ENCODE data around the gene IFTAP. TPM values are rescaled to one million over a fixed set of nuclear protein-coding genes. Genes with fewer than 3 reads are reported as not detected.

IFTAP gene
- total RNA-seq, 1 donor from 2014 or later = 0.99 TPM

DNA sequence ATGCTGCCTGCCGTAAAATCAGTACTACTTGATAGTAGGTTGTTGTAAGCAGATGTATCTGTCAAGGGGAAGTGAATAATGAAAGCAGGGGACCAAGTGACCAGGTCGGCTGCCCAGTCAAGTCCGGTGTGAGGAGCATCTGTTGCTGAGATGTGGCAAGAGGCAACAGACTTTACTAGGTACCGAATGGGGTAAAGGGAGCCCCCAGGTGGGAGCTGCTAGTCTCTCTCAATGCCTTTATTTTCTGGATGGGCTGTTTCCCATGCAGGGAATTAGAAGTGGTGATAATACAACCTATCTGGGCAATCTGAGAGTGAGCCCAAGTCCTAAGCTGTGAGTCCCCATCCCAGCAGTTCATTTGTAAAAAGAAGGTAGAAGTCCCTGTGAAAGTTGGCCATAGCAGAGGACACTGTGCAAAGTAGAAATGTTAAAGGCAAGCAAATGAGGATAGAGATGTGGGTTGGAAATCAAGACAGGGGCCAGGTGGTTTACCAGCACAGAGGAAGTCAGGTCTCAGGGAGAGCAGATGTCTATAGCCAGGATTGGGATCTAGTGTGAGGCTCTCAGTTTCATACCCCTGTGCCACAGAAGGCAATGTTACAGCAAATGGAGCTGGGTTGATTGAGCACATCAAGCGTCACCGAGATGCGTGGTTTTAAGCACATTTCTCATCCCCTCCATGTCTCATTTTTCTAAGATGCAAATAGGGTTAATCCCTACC is 94.4 kb downstream of the IFTAP start:
- peaks cover 47% of the 10 kb centered on the region for H3K27me3 Mint-ChIP-seq (ENCODE audit: insufficient read depth)

DNA sequence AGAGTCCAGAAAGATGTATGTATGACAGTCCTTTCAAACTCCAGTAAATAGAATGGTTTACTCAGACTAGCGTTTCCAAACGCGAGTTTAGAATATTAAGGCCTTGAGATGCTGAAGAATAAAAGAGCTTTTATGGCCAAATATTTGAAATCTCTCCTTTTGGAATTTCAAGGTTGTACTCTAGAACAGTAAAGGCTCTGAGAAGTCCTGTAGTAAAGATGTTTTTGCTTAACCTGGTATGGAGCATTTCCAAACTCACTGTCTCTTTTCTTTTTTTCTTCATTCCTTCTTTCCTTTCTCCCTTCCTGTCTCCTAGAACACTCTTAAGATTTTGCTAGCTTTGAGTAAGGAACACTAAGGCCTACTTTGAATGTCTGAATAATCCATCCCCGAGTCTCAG is 95.1 kb downstream of the IFTAP start:
- DNase-seq (ENCODE audit: low spot score) = no peak
- no peaks in the 10 kb centered on the region for H3K9me3 Mint-ChIP-seq
- no peak overlapping the region for H3K27ac Mint-ChIP-seq
- H3K36me3 Mint-ChIP-seq (ENCODE audit: low read depth) = no peaks in the 10 kb centered on the region
- intact Hi-C loops (cut with micrococcal nuclease) = no loop called here
- H3K4me1 Mint-ChIP-seq (ENCODE audit: low read depth) = no peaks in the 10 kb centered on the region
- no peak overlapping the region for H3K4me3 Mint-ChIP-seq
- peaks cover 42% of the 10 kb centered on the region for H3K27me3 Mint-ChIP-seq (ENCODE audit: insufficient read depth)

More for the DNA sequence above, 94.4 kb downstream of the IFTAP start:
- Mint-ChIP-seq H3K36me3 (ENCODE audit: low read depth) (no peaks in the 10 kb centered on the region), H3K9me3 (no peaks in the 10 kb centered on the region), H3K4me1 (ENCODE audit: low read depth) (no peaks in the 10 kb centered on the region), H3K4me3 (no peak overlapping the region), H3K27ac (no peak overlapping the region)
- no peak for DNase-seq (ENCODE audit: low spot score)
- intact Hi-C loops (cut with micrococcal nuclease) = no loop called here

DNA sequence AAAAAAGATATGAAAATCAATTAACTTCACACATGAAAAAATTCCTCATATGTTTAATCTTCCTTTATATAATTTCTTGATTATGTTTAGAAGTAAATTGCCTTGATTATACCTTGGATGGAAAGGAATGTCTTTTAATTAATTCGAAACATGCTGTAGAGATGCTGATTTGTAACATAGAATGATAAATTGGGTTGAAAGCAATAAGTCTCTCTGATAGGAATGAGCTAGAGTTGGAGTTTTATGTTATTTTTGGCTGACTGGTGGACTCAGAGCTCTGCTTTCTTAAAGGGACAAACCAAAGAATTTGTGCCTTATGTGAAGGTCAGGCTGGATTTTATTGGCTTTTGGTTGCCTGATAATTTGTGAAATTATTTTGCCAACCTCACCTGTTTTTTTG is 98.4 kb downstream of the IFTAP start:
- Mint-ChIP-seq H3K9me3 (no peaks in the 10 kb centered on the region), H3K4me3 (no peak overlapping the region), H3K4me1 (ENCODE audit: low read depth) (no peaks in the 10 kb centered on the region), H3K36me3 (ENCODE audit: low read depth) (no peaks in the 10 kb centered on the region), H3K27ac (no peak overlapping the region), H3K27me3 (ENCODE audit: insufficient read depth) (peaks cover 39% of the 10 kb centered on the region)
- no peak for DNase-seq (ENCODE audit: low spot score)
- intact Hi-C loops (cut with micrococcal nuclease) = no loop called here

DNA sequence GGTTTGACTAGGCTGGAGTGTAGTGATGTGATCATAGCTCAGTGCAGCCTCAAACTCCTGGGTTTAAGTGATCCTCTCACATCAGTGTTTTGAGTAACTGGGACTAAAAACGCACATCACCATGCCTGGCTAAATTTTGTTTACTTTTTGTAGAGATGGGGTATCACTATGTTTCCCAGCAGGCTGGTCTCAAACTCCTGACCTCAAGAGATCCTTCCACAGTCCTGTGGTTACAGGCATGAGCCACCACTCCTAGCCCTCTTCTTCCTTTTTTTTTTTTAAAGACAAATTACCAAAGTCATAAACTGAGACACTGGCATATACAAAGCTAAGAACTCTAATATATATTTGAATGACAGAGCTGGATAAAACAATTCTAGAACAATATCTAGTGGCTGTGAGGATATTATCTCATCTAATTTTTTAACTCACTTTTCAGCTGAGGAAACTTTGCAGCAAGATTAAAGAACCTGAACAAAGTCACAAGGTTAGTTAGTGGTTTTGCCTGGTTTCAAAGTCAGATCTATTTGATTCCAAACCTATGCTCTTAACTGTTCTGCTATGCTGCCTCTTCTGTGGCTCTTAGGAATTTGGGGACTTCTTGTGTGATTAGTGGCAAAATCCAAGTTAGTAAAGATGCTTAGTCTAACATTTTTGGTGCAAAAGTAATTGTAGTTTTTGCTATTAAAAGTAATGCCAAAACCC is 99.0 kb downstream of the IFTAP start:
- Mint-ChIP-seq H3K27me3 (ENCODE audit: insufficient read depth) (peaks cover 34% of the 10 kb centered on the region), H3K36me3 (ENCODE audit: low read depth) (no peaks in the 10 kb centered on the region), H3K4me1 (ENCODE audit: low read depth) (no peaks in the 10 kb centered on the region), H3K27ac (no peak overlapping the region), H3K4me3 (no peak overlapping the region), H3K9me3 (no peaks in the 10 kb centered on the region)
- intact Hi-C loops (cut with micrococcal nuclease) = no loop called here
- DNase-seq (ENCODE audit: low spot score) = no peak

DNA sequence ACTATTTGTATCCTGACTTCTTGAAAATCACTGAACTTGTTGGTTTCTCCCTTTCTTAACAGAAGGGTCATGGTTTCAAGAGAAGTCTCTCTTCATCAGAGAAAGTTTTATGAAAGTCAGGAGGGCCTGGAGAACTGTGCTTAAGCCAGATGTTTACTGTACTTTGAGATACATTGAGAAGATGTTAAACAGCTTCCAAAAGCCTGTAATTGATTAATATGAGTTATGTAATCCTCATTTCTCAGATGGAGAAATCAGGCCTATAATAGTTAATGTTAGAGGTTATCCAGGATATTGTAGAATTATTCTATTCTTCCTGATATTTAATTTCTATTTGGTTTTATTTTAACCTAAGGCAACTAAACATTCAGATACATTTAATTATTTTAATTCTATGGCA is 100.8 kb downstream of the IFTAP start:
- intact Hi-C loops (cut with micrococcal nuclease) = no loop called here
- no peak overlapping the region for H3K4me3 Mint-ChIP-seq
- no peak overlapping the region for H3K27ac Mint-ChIP-seq
- no peaks in the 10 kb centered on the region for H3K36me3 Mint-ChIP-seq (ENCODE audit: low read depth)
- H3K9me3 Mint-ChIP-seq = no peaks in the 10 kb centered on the region
- peaks cover 24% of the 10 kb centered on the region for H3K27me3 Mint-ChIP-seq (ENCODE audit: insufficient read depth)
- H3K4me1 Mint-ChIP-seq (ENCODE audit: low read depth) = no peaks in the 10 kb centered on the region
- no peak for DNase-seq (ENCODE audit: low spot score)

DNA sequence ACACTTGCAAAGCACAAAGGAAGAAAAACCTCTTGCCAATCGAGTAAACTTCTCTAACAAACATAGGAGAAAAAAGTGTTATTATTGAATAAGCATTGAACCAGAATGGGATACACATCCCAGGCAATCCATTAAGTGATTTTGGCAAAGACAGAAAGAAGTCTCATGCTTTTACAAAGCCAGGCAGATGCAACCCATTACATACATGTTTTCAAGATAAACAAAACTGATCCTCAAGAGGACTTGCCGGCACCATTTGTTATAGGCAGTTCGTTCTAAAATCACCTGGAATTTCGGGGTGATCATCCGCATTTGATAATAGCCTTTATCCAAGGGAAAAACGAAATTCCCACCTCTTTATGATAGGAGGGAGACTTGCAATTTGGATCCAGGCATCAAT is 101.3 kb downstream of the IFTAP start:
- Mint-ChIP-seq H3K4me3 (no peak overlapping the region), H3K4me1 (ENCODE audit: low read depth) (no peaks in the 10 kb centered on the region)

DNA sequence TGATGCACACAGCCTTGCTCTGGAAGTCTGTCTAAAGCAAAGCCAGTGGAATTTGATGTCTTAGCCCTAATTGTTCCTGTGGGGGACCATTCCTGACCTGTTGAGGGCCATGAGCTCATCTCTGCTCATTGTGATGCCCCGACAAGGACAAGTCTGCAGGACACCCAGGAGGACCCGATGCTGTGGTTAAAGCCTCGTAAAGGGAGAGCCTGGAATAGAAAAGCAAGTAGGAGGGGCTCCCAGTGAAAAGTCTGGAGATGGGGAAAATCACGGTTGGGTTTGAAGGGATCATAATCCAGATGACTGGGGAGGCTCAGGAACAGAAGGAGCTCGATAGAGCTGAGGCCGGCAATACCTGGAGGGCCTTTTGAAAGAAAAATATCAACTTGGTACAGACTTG is 102.2 kb downstream of the IFTAP start:
- Mint-ChIP-seq H3K36me3 (ENCODE audit: low read depth) (no peaks in the 10 kb centered on the region), H3K4me1 (ENCODE audit: low read depth) (no peaks in the 10 kb centered on the region), H3K27ac (no peak overlapping the region), H3K9me3 (no peaks in the 10 kb centered on the region), H3K27me3 (ENCODE audit: insufficient read depth) (peaks cover 23% of the 10 kb centered on the region), H3K4me3 (no peak overlapping the region)
- intact Hi-C loops (cut with micrococcal nuclease) = no loop called here
- no peak for DNase-seq (ENCODE audit: low spot score)

More for the DNA sequence above, 101.3 kb downstream of the IFTAP start:
- Mint-ChIP-seq H3K9me3 (no peaks in the 10 kb centered on the region), H3K27ac (no peak overlapping the region), H3K36me3 (ENCODE audit: low read depth) (no peaks in the 10 kb centered on the region), H3K27me3 (ENCODE audit: insufficient read depth) (peaks cover 22% of the 10 kb centered on the region)
- intact Hi-C loops (cut with micrococcal nuclease) = no loop called here
- no peak for DNase-seq (ENCODE audit: low spot score)

DNA sequence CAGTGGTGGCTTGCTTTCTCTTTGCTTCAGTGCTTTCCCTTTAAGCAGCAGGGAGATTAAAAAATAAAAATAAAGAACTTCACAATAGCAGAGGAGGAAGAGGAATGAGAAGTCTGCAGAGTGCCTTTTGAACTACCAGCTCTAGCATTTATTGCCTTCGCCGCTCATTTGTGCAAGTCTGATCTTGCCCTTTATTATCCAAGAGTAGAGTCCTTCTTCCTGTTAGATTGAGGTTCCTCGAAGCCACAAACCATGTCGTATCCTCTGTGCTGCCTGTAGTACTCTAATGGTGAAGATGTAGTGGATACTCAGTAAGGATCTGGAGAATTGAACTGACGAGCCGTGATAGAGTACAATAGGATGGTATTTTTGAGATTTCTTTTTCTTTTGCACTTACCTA is 105.0 kb downstream of the IFTAP start:
- Mint-ChIP-seq H3K36me3 (ENCODE audit: low read depth) (no peaks in the 10 kb centered on the region), H3K4me3 (no peak overlapping the region), H3K27ac (no peak overlapping the region), H3K4me1 (ENCODE audit: low read depth) (no peaks in the 10 kb centered on the region), H3K27me3 (ENCODE audit: insufficient read depth) (peaks cover 25% of the 10 kb centered on the region), H3K9me3 (no peaks in the 10 kb centered on the region)
- intact Hi-C loops (cut with micrococcal nuclease) = no loop called here
- DNase-seq (ENCODE audit: low spot score) = no peak

DNA sequence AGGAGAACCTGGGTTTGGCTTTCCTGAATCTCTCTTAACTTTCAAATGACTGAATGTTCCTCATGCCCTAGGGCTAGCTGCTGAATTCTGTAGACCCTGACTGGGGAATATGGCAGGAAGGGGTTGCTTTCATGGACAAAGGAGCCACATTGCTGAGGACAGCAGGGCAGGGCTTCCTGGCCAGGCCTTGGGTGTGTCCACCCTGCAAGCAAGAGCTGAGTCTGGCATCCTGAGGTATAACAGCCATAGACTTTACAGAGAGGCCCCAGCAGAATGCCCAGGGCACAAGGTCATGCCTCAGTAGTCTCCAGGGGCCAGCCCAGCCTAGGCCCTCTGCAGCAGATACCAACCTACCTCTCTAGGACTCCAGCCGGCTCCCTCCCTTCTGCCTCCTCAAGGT is 105.9 kb downstream of the IFTAP start:
- Mint-ChIP-seq H3K4me3 (no peak overlapping the region), H3K27me3 (ENCODE audit: insufficient read depth) (peaks cover 25% of the 10 kb centered on the region), H3K36me3 (ENCODE audit: low read depth) (no peaks in the 10 kb centered on the region), H3K4me1 (ENCODE audit: low read depth) (no peaks in the 10 kb centered on the region), H3K27ac (no peak overlapping the region), H3K9me3 (no peaks in the 10 kb centered on the region)
- intact Hi-C loops (cut with micrococcal nuclease) = no loop called here
- DNase-seq (ENCODE audit: low spot score) = no peak

DNA sequence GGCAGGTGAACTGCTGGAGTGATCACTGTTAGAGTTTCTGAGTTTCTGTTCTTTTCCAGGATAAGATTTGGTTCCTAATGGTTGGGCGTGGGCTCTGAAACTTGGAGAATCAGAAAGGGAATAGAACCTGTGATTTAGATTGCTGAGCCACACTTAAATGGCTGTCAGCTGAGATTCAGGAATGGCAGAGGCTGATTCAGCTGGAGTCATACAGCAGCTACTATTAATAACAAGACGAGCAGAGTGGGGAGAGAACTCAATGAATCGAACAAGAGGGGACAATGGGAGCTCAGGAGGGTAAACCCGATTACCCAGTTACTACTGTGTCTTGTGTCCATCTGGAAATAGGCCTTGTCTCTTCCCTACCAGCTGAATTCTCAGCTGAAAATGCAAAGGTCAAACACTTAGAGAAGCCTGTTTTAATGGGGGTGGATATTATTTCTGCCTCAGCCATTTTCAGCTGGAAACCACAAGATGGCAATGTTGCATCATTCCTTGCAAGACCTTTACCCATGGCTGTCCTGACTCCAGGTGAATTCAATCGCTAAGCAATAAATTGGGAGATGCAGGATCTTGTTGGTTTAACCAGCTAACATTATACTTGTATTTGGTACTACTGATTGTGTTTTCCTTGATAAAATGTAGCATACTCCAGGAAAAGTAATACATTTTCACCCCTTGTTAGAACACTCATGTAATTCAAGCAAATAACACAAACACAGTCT is 108.2 kb downstream of the IFTAP start:
- H3K9me3 Mint-ChIP-seq = no peaks in the 10 kb centered on the region
- intact Hi-C loops (cut with micrococcal nuclease) = loop anchor here (1.0 kb wide), 1 partner anchor 45 kb away; no protein-coding TSS in a partner anchor
- peaks cover 23% of the 10 kb centered on the region for H3K27me3 Mint-ChIP-seq (ENCODE audit: insufficient read depth)
- no peak overlapping the region for H3K27ac Mint-ChIP-seq
- no peaks in the 10 kb centered on the region for H3K4me1 Mint-ChIP-seq (ENCODE audit: low read depth)
- no peaks in the 10 kb centered on the region for H3K36me3 Mint-ChIP-seq (ENCODE audit: low read depth)
- H3K4me3 Mint-ChIP-seq = no peak overlapping the region
- no peak for DNase-seq (ENCODE audit: low spot score)

DNA sequence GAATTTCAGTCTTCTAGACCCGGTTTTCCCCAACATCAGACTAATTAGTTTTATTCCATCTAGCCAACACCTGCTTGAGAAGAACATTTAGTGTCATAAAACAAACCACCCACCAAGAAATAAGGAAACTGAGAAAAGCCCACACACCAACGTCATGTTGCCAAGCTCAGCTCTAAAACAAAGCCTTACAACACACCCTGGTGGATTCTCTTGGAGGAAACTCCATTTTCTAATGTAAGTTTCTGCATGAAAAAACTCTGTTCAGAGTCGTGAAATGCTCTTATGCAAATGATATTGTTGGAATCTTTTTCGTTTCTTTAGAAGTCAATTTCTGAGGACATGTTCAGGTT is 108.7 kb downstream of the IFTAP start:
- Mint-ChIP-seq H3K36me3 (ENCODE audit: low read depth) (no peaks in the 10 kb centered on the region), H3K27me3 (ENCODE audit: insufficient read depth) (peaks cover 22% of the 10 kb centered on the region), H3K9me3 (no peaks in the 10 kb centered on the region), H3K27ac (no peak overlapping the region), H3K4me3 (no peak overlapping the region), H3K4me1 (ENCODE audit: low read depth) (no peaks in the 10 kb centered on the region)
- intact Hi-C loops (cut with micrococcal nuclease) = no loop called here
- DNase-seq (ENCODE audit: low spot score) = no peak
